HepG2 (cell line): Measurements from ENCODE around the gene TRPV4. TPM values are rescaled to one million over a fixed set of nuclear protein-coding genes. Genes with fewer than 3 reads are reported as not detected.

Source experiments
- BATF2 ChIP-seq: sonication (generic); formaldehyde crosslinking; IDR thresholded peaks from 2 replicates; pipeline ENCODE4 v1.8.0; 2022; ENCODE audit warnings: mild to moderate bottlenecking, missing genetic modification reagents, moderate library complexity
- CBFB ChIP-seq: sonication (generic); formaldehyde crosslinking; IDR thresholded peaks from 2 replicates; pipeline ENCODE4 v1.4.0; 2020; ENCODE audit warnings: missing genetic modification reagents
- EEA1 ChIP-seq: sonication (generic); formaldehyde crosslinking; IDR thresholded peaks from 2 replicates; pipeline ENCODE4 v1.5.1; 2020; ENCODE audit warnings: mild to moderate bottlenecking, missing genetic modification reagents, borderline replicate concordance
- HCFC1 ChIP-seq: fragments of 150-350 bp; IDR thresholded peaks from 2 replicates; pipeline ENCODE4 v1.6.1; 2014; ENCODE audit warnings: low read depth, low read length
- HDAC2 ChIP-seq: sonication (generic); formaldehyde crosslinking; IDR thresholded peaks from 2 replicates; pipeline ENCODE4 v1.4.0; 2020; ENCODE audit warnings: missing genetic modification reagents
- HDAC6 ChIP-seq: fragments of 200-600 bp; sonication (generic); IDR thresholded peaks from 2 replicates; pipeline ENCODE4 v1.7.0; 2017; ENCODE audit warnings: mild to moderate bottlenecking, antibody characterized with exemption, low read length, low read depth
- HIVEP1 ChIP-seq: sonication (generic); formaldehyde crosslinking; IDR thresholded peaks from 2 replicates; pipeline ENCODE4 v1.4.0; 2020; ENCODE audit warnings: mild to moderate bottlenecking, missing genetic modification reagents
- ISL2 ChIP-seq: sonication (generic); formaldehyde crosslinking; IDR thresholded peaks from 2 replicates; pipeline ENCODE4 v1.5.0; 2020; ENCODE audit warnings: missing genetic modification reagents
- KLF11 ChIP-seq: IDR thresholded peaks from 2 replicates; pipeline ENCODE4 v1.6.1; 2016; ENCODE audit warnings: missing compliant biosample characterization
- PHF8 ChIP-seq: sonication (generic); formaldehyde crosslinking; IDR thresholded peaks from 2 replicates; pipeline ENCODE4 v1.5.0; 2020; ENCODE audit warnings: missing genetic modification reagents
- PLRG1 ChIP-seq: fragments of 450-650 bp; conservative IDR thresholded peaks from 2 replicates; pipeline ENCODE4 v1.6.1; 2016
- PTBP1 ChIP-seq: fragments of 200-400 bp; formaldehyde crosslinking; IDR thresholded peaks from 2 replicates; pipeline ENCODE4 v1.6.1; 2018; ENCODE audit warnings: low read length, low read depth; ENCODE audit not compliant: poor library complexity, severe bottlenecking
- SNRNP70 ChIP-seq: fragments of 200-400 bp; formaldehyde crosslinking; IDR thresholded peaks from 2 replicates; pipeline ENCODE4 v1.6.1; 2017; ENCODE audit warnings: mild to moderate bottlenecking, low read depth, low read length, moderate library complexity
- SP1 ChIP-seq, 2 experiments: fragments of 450-650 bp in 1 of 2; sonication (generic) in 1 of 2; formaldehyde crosslinking in 1 of 2; IDR thresholded peaks; 2 replicates each; pipeline versions ENCODE4 v1.4.0 to v1.6.1; 2016 to 2020; ENCODE audit warnings: missing genetic modification reagents in 1 of 2
- STAT5B ChIP-seq: sonication (generic); formaldehyde crosslinking; IDR thresholded peaks from 2 replicates; pipeline ENCODE4 v1.4.0; 2020; ENCODE audit warnings: missing genetic modification reagents
- TFAP4 ChIP-seq: sonication (generic); IDR thresholded peaks from 2 replicates; pipeline ENCODE4 v1.6.1; 2016; ENCODE audit warnings: low read depth, borderline replicate concordance
- TFDP2 ChIP-seq: sonication (generic); formaldehyde crosslinking; IDR thresholded peaks from 2 replicates; pipeline ENCODE4 v1.4.0; 2020; ENCODE audit warnings: missing genetic modification reagents
- YEATS2 ChIP-seq: sonication (generic); formaldehyde crosslinking; IDR thresholded peaks from 2 replicates; pipeline ENCODE4 v1.4.0; 2020; ENCODE audit warnings: missing genetic modification reagents, borderline replicate concordance
- ZMAT3 ChIP-seq: sonication (generic); formaldehyde crosslinking; conservative IDR thresholded peaks from 2 replicates; pipeline ENCODE4 v1.7.0; 2021; ENCODE audit warnings: missing genetic modification reagents
- ZMAT5 ChIP-seq: sonication (generic); formaldehyde crosslinking; IDR thresholded peaks from 2 replicates; pipeline ENCODE4 v1.5.0; 2020; ENCODE audit warnings: mild to moderate bottlenecking, low read depth, missing genetic modification reagents, borderline replicate concordance
- ZNF317 ChIP-seq: sonication (generic); formaldehyde crosslinking; IDR thresholded peaks from 2 replicates; pipeline ENCODE4 v1.5.0; 2020; ENCODE audit warnings: mild to moderate bottlenecking, missing genetic modification reagents
- ZNF329 ChIP-seq: sonication (generic); formaldehyde crosslinking; IDR thresholded peaks from 2 replicates; pipeline ENCODE4 v1.9.0; 2021; ENCODE audit warnings: low read depth, mild to moderate bottlenecking, missing genetic modification reagents
- ZNF432 ChIP-seq: sonication (generic); formaldehyde crosslinking; IDR thresholded peaks from 2 replicates; pipeline ENCODE4 v1.5.0; 2020; ENCODE audit warnings: missing genetic modification reagents, mild to moderate bottlenecking, borderline replicate concordance
- ZNF780A ChIP-seq: sonication (generic); formaldehyde crosslinking; IDR thresholded peaks from 2 replicates; pipeline ENCODE4 v1.8.0; 2022; ENCODE audit warnings: mild to moderate bottlenecking, missing genetic modification reagents, moderate library complexity
- ZNF781 ChIP-seq: sonication (generic); formaldehyde crosslinking; IDR thresholded peaks from 2 replicates; pipeline ENCODE4 v1.5.1; 2020; ENCODE audit warnings: borderline replicate concordance, mild to moderate bottlenecking, missing genetic modification reagents; ENCODE audit errors: not compliant biosample characterization
- ZNF782 ChIP-seq: sonication (generic); formaldehyde crosslinking; IDR thresholded peaks from 2 replicates; pipeline ENCODE4 v1.4.0; 2020; ENCODE audit warnings: missing genetic modification reagents, mild to moderate bottlenecking, borderline replicate concordance
- ZNF788 ChIP-seq: sonication (generic); formaldehyde crosslinking; IDR thresholded peaks from 2 replicates; pipeline ENCODE4 v1.5.0; 2020; ENCODE audit warnings: mild to moderate bottlenecking, missing genetic modification reagents, borderline replicate concordance
- ZZZ3 ChIP-seq: sonication (generic); formaldehyde crosslinking; IDR thresholded peaks from 2 replicates; pipeline ENCODE4 v1.4.0; 2020; ENCODE audit warnings: missing genetic modification reagents, mild to moderate bottlenecking, borderline replicate concordance
- polyA plus RNA-seq, 8 experiments: library from polyadenylated mRNA; depleted of rRNA in 3 of 8; stranded (reverse) in 7 of 8; unstranded in 1 of 8; fragments of >200 nt; fragmentation: Illumina TruSeq in 4 of 8; extraction: Trizol in 4 of 8; gene quantifications; 2 replicates each; pipeline versions ENCODE4 v1.2.1 to v1.2.3, GENCODE V29; 2011 to 2016; ENCODE audit warnings: low read depth in 4 of 8, missing spikeins in 1 of 8, mixed read lengths in 1 of 8; ENCODE audit not compliant: insufficient read depth in 1 of 8
- total RNA-seq, 5 experiments: library from RNA; depleted of rRNA; stranded (reverse); fragments of >200 nt; fragmentation: Illumina TruSeq; extraction: Trizol; gene quantifications; 2 replicates each; pipeline ENCODE4 v1.2.3, GENCODE V29; 2016; ENCODE audit warnings: low read depth in 1 of 5

TRPV4 gene
- total and polyA plus RNA-seq, 2 of the 13 experiments (the other 11 are each of a cell fraction or from before 2014, with no cell fraction given): 0.66 to 4.7 TPM

- TF ChIP-seq YEATS2 (peak; percentile 42; the same call in 1 of the 2 replicates), SNRNP70 (no peak), SP1 (IDR thresholded peaks at IDR 0.05) (no peak), SP1 (CRISPR knock-in tag; IDR thresholded peaks at IDR 0.05) (no peak), ZZZ3 (CRISPR knock-in tag) (no peak; the same call in 1 of the 2 replicates), ZNF788 (CRISPR knock-in tag) (peak; percentile 68; the same call in 1 of the 2 replicates), ZMAT5 (CRISPR knock-in tag) (no peak), PHF8 (peak; percentile 48), ZNF329 (CRISPR knock-in tag) (no peak), STAT5B (CRISPR knock-in tag) (no peak), HIVEP1 (CRISPR knock-in tag) (peak; percentile 44; the same call in 1 of the 2 replicates), ZNF432 (CRISPR knock-in tag) (no peak), CBFB (CRISPR knock-in tag) (peak; percentile 73), HCFC1 (no peak), KLF11 (CRISPR knock-in tag) (no peak), ZNF781 (CRISPR knock-in tag) (peak; percentile 59), HDAC6 (no peak), ISL2 (CRISPR knock-in tag) (peak; percentile 87), ZNF780A (peak; percentile 19; the same call in 1 of the 2 replicates), BATF2 (CRISPR knock-in tag) (no peak), ZMAT3 (no peak), TFDP2 (CRISPR knock-in tag) (peak; percentile 30; the same call in 1 of the 2 replicates), TFAP4 (peak; percentile 83; the same call in 1 of the 2 replicates), ZNF317 (CRISPR knock-in tag) (peak; percentile 53; the same call in 1 of the 2 replicates), PTBP1 (no peak), ZNF782 (CRISPR knock-in tag) (no peak), PLRG1 (no peak), EEA1 (no peak), HDAC2 (CRISPR knock-in tag) (peak; percentile 94)
Observed at GRCh38 chr12:109863847-109864712, 30.9 kb upstream of the TRPV4 start (continued).
